T-cell (primary cell): ENCODE data around the gene NPHP4. TPM values are rescaled to one million over a fixed set of nuclear protein-coding genes. Genes with fewer than 3 reads are reported as not detected.
"Not testable (repeated sequence)": the region's sequence is repeated elsewhere in the genome, so short reads cannot be mapped to it uniquely, and the experiment has no call there.

Source experiments
- ATAC-seq, 4 experiments: fragments of 200-7000 bp in 3 of 4; fragments of 150-1000 bp in 1 of 4; cut with Tn5 transposase; replicated peaks in 1 of 4; 1 replicate in 3 of 4; 2 replicates in 1 of 4; pipeline ENCODE4 v1.10.0; 2021; ENCODE audit warnings: moderate library complexity in 3 of 4, mild to moderate bottlenecking in 2 of 4, moderate number of reproducible peaks in 1 of 4
- CTCF ChIA-PET, 2 donors: fragments of 300-600 bp; sonication (Branson Sonifier 250); formaldehyde crosslinking; loops; one replicate each; lab custom pipeline; 2022; ENCODE audit warnings: antibody characterized with exemption in 2 of 2; lab: Charles Lee
- POLR2A ChIA-PET, 2 donors: fragments of 300-600 bp; sonication (Branson Sonifier 250); formaldehyde crosslinking; loops; one replicate each; lab custom pipeline; 2022; ENCODE audit warnings: antibody characterized with exemption in 2 of 2; lab: Charles Lee
- DNase-seq, 35 experiments: peaks; one replicate each; pipeline versions ENCODE4 v3.0.0 to v3.0.0-alpha.2; 2013 to 2023
- H3K27ac ChIP-seq: one replicate; pipeline ENCODE4 v1.5.1; 2013; ENCODE audit warnings: low read length
- H3K27me3 ChIP-seq, 2 experiments: replicated peaks in 1 of 2; 1 replicate in 1 of 2; 2 replicates in 1 of 2; pipeline versions ENCODE4 v1.6.1 to v1.7.0; 2013; ENCODE audit warnings: low read length in 1 of 2, mixed read lengths in 1 of 2; ENCODE audit not compliant: control insufficient read depth in 2 of 2, insufficient read depth in 2 of 2; ENCODE audit errors: extremely low read depth in 1 of 2
- H3K36me3 ChIP-seq, 2 donors: 1 replicate in 1 of 2; 2 replicates in 1 of 2; pipeline versions ENCODE4 v1.6.1 to v1.7.0; 2013; ENCODE audit warnings: low read length in 1 of 2; ENCODE audit not compliant: control insufficient read depth in 2 of 2, insufficient read depth in 1 of 2; ENCODE audit errors: extremely low read depth in 1 of 2
- H3K4me1 ChIP-seq, 2 experiments: 1 replicate in 1 of 2; 2 replicates in 1 of 2; pipeline versions ENCODE4 v1.6.1 to v1.7.0; 2013; ENCODE audit warnings: low read length in 2 of 2, mixed read lengths in 1 of 2; ENCODE audit not compliant: insufficient read depth in 2 of 2, control insufficient read depth in 1 of 2; ENCODE audit errors: extremely low read depth in 1 of 2
- H3K4me3 ChIP-seq, 2 donors: 1 replicate in 1 of 2; 2 replicates in 1 of 2; pipeline versions ENCODE4 v1.5.1 to v1.7.0; 2013; ENCODE audit warnings: mild to moderate bottlenecking in 2 of 2, low read length in 1 of 2, moderate library complexity in 1 of 2; ENCODE audit not compliant: control insufficient read depth in 1 of 2; ENCODE audit errors: extremely low read depth in 1 of 2
- H3K9me3 ChIP-seq: 2 replicates; pipeline ENCODE4 v1.7.0; 2013
- H3K27ac Mint-ChIP-seq, 2 donors: one replicate each; pipeline ENCODE4 v1.8.0; 2020 to 2021; ENCODE audit warnings: mild to moderate bottlenecking in 2 of 2, mixed read lengths in 2 of 2
- H3K27me3 Mint-ChIP-seq, 2 donors: one replicate each; pipeline ENCODE4 v1.8.0; 2021 to 2022; ENCODE audit warnings: mixed read lengths in 2 of 2
- H3K36me3 Mint-ChIP-seq: one replicate; pipeline ENCODE4 v1.8.0; 2021; ENCODE audit warnings: mixed read lengths
- H3K4me1 Mint-ChIP-seq, 3 donors: one replicate each; pipeline ENCODE4 v1.8.0; 2020 to 2022; ENCODE audit warnings: mixed read lengths in 3 of 3, mild to moderate bottlenecking in 1 of 3
- H3K4me3 Mint-ChIP-seq, 3 donors: one replicate each; pipeline ENCODE4 v1.8.0; 2020 to 2022; ENCODE audit warnings: mild to moderate bottlenecking in 3 of 3, mixed read lengths in 3 of 3, moderate library complexity in 3 of 3
- H3K9me3 Mint-ChIP-seq, 3 donors: one replicate each; pipeline ENCODE4 v1.8.0; 2020 to 2022; ENCODE audit warnings: mixed read lengths in 3 of 3
- WGBS: methylation state at CpG from one replicate; pipeline ENCODE4 v1.1.5; 2013; ENCODE audit warnings: missing lambda C conversion rate; ENCODE audit not compliant: insufficient coverage; 5-methylcytosine and 5-hydroxymethylcytosine counted together
- total RNA-seq, 35 experiments: library from RNA in 6 of 35; stranded (reverse) in 6 of 35; fragments of 120-200 nt in 1 of 35; gene quantifications; one replicate each; pipeline versions ENCODE4 v1.2.1 to v1.2.4 and lab custom pipeline; 2013 to 2026

NPHP4 gene
- total RNA-seq, 5 donors from 2014 or later (not counting 1 experiment from before 2014, with no cell fraction given) = 9.0 to 10.5 (median 9.8) TPM

DNA sequence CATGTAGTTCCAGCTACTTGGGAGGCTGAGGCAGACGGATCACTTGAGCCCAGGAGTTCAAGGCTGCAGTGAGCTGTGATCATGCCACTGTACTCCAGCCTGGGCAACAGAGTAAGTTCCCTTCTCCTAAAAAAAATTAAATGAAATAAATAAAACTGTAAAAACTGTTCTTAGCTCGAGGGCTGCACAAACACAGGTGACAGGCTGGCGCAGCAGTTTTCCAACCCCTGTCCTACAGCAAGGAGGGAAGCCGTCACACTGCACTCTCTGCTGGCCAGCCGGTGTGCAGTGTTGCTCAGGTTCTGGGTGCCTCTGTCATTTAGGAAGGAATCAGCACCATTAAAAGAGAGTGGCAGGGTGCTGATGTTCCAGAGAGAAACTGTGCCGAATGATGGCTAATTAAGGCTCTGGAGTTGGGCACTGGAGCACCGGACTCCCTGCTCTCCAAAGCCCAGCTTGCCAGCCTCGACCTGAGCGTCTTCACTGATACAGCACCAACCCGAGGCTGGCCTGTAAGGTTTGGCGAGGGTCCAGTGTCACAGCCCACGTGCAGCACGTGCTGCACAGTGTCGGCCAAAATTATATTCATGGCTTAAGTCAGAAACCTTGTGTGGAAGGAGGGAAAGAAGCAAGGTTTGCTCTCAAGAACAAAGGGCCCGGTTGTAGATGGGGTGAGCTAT, 27.1 kb upstream of the NPHP4 start:
- CTCF ChIA-PET = no interaction called here
- POLR2A ChIA-PET = no interaction called here
- no peaks in the 10 kb centered on the region for H3K27me3 ChIP-seq
- H3K9me3 ChIP-seq = no peaks in the 10 kb centered on the region
- no peak overlapping the region for H3K27ac Mint-ChIP-seq
- H3K4me1 ChIP-seq = no peaks in the 10 kb centered on the region
- H3K4me1 Mint-ChIP-seq = peaks cover 0 to 10% (median under 1%) of the 10 kb centered on the region in 3 donors
- DNase-seq (no peak), ATAC-seq (no peak)
- H3K27me3 Mint-ChIP-seq = no peaks in the 10 kb centered on the region
- H3K36me3 Mint-ChIP-seq = peaks cover 14% of the 10 kb centered on the region
- H3K9me3 Mint-ChIP-seq = peaks cover 0 to 9% (median 0%) of the 10 kb centered on the region in 3 donors
- H3K36me3 ChIP-seq = peaks cover 0 to 5% of the 10 kb centered on the region in 2 donors
- WGBS = 95% methylated on average over 9 of the region's 15 CpGs
- no peak overlapping the region for H3K27ac ChIP-seq
- no peak overlapping the region for H3K4me3 ChIP-seq
- no peak overlapping the region for H3K4me3 Mint-ChIP-seq

DNA sequence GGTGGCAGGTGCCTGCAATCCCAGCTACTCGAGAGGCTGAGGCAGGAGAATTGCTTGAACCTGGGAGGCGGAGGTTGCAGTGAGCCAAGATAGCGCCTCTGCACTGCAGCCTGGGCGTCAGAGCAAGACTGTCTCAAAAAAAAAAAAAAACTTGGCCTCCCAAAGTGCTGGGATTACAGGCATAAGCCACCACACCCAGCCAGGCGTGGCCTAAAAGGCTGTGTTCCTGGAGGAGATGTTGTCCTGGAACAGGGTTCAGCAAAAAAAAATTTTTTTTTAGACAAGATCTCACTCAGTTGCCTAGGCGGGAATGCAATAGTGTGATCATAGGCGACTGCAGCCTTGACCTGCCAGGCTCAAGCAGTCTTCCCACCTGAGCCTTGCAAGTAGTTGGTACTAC, 25.4 kb upstream of the NPHP4 start:
- H3K4me3 Mint-ChIP-seq, H3K9me3 Mint-ChIP-seq, H3K27me3 ChIP-seq, H3K27me3 Mint-ChIP-seq, H3K9me3 ChIP-seq, CTCF ChIA-PET, DNase-seq, ATAC-seq, H3K36me3 ChIP-seq, H3K27ac ChIP-seq, POLR2A ChIA-PET, H3K4me1 Mint-ChIP-seq, H3K27ac Mint-ChIP-seq, H3K4me1 ChIP-seq, H3K4me3 ChIP-seq: not testable (repeated sequence)
- peaks cover 17% of the 10 kb centered on the region for H3K36me3 Mint-ChIP-seq
- WGBS = 100% methylated on average over 3 of the region's 7 CpGs

DNA sequence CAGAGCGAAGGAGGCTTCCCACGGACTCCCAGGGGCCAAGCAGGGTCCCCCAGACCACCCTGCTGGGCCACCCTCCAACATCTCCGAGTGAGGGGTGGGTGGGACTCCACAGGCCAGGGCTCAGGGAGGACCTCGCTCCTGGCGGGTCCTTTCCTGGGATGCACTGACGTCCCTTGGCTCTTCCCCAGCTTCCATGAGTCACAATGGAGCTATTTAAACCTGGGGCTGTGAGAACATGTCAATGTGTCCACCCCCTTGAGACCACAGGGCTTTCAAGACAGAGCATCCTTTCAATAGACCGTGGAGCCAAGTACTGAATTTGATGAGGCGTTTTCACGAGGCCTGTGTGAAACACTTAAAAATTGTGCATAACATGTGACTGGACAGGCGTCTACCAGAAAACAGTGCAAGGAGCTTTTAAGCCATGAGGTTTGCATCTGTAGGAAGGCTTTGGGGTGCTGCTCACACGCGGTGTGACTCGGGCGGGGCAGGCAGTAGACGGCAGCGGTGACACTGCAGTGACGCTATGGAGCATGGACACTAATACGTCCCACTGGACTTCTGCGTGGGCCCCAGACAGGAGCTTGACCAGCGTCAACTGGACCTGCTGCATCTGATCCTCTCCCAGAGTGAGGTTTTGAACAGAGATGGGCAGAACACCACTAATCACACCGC, 24.1 kb upstream of the NPHP4 start:
- Mint-ChIP-seq H3K27ac (no peak overlapping the region), H3K4me3 (no peak overlapping the region), H3K9me3 (peaks cover 0 to under 1% (median 0%) of the 10 kb centered on the region in 3 donors), H3K4me1 (peaks cover under 1 to 11% (median 2%) of the 10 kb centered on the region in 3 donors), H3K27me3 (no peaks in the 10 kb centered on the region), H3K36me3 (peaks cover 17% of the 10 kb centered on the region)
- DNase-seq (no peak), ATAC-seq (no peak)
- H3K27ac ChIP-seq = no peak overlapping the region
- H3K27me3 ChIP-seq = no peaks in the 10 kb centered on the region
- POLR2A ChIA-PET = no interaction called here
- H3K4me3 ChIP-seq = no peak overlapping the region
- no peaks in the 10 kb centered on the region for H3K9me3 ChIP-seq
- H3K36me3 ChIP-seq = peaks cover 0 to 8% of the 10 kb centered on the region in 2 donors
- peaks cover 0 to 13% of the 10 kb centered on the region in 2 experiments for H3K4me1 ChIP-seq
- 97% methylated on average over 15 of the region's 21 CpGs for WGBS
- CTCF ChIA-PET = no interaction called here

DNA sequence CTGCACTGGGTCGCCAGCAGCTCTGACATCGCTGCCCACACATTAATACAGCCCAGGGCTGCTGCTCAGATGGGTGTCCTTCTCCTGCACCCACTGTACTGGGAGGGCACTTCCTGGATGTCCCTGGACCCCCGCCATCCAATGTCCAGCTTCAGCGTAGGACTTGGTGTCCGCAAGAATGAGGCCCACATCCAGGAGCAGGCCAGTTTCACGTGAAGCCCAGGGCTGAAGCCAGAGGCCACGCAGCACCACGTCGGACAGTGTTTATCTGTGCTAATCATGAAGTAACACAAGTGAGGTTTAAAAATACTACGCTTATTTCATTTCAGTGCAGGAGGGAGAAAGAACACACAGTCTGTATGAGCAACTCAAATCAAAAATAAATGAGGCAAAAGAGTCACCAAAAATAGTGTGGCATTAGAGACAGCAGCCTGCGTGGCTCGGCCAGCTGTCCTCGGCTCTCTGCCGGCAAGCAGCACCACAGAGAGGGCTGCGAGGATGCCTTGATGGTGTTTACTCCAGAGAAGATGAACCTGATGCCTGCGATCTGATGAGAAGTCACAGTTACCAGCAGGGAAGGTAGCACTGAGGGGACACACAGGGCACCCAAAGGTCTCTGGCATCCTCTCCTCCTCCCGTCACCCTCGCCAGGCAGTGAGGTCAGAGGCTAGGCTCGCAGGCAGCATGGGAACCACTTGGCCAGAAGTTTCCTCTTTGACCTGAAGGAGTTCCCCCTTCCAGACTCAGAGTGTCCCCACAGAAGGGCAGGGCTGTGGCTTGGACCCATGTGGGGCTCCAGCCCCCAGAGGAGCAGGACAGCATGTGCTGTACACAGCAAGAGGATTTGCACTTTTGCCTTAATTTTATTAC, 22.1 kb upstream of the NPHP4 start:
- ATAC-seq (no peak), DNase-seq (no peak)
- no peak overlapping the region for H3K4me3 Mint-ChIP-seq
- ChIA-PET POLR2A (no interaction called here), CTCF (interaction anchor here in 1 of 2 donors (0.5 kb wide), 1 partner anchor 14 kb away, joined by 4 read pairs; no protein-coding TSS in a partner anchor)
- no peak overlapping the region for H3K27ac Mint-ChIP-seq
- Histone ChIP-seq H3K9me3 (no peaks in the 10 kb centered on the region), H3K27me3 (no peaks in the 10 kb centered on the region), H3K4me3 (no peak overlapping the region), H3K27ac (no peak overlapping the region), H3K4me1 (peaks cover 0 to 26% of the 10 kb centered on the region in 2 experiments), H3K36me3 (peaks cover 0 to 8% of the 10 kb centered on the region in 2 donors)
- peaks cover 7% of the 10 kb centered on the region for H3K36me3 Mint-ChIP-seq
- whole genome bisulfite sequencing = 91% methylated on average over 18 of the region's 19 CpGs
- no peaks in the 10 kb centered on the region for H3K27me3 Mint-ChIP-seq
- H3K9me3 Mint-ChIP-seq = no peaks in the 10 kb centered on the region
- peaks cover 0 to 15% (median 5%) of the 10 kb centered on the region in 3 donors for H3K4me1 Mint-ChIP-seq

DNA sequence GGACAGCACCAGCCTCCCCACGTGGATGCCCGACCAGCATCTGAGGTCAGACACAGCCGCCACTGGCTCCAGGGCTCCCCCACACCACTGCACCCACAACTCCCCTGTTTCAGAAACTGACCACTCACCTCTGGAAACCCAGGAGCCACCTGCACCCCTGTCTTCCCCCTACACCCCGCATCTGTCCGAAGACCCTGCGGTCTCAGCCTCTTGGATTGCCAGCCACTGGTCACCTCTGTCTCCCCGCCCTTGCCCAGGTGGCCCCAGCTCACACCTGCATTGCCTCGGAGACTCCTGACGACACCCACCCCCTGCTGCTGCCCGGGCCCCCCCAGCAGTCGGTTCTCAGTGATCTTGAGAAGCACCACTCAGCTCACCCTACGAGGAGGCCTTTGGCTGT, 21.3 kb upstream of the NPHP4 start:
- Histone ChIP-seq H3K4me1 (peaks cover 0 to 32% of the 10 kb centered on the region in 2 experiments), H3K9me3 (no peaks in the 10 kb centered on the region), H3K4me3 (no peak overlapping the region), H3K36me3 (peaks cover 4 to 7% of the 10 kb centered on the region in 2 donors), H3K27ac (no peak overlapping the region), H3K27me3 (no peaks in the 10 kb centered on the region)
- WGBS = 97% methylated on average over 9 of the region's 12 CpGs
- no peak for DNase-seq
- peaks cover 7% of the 10 kb centered on the region for H3K36me3 Mint-ChIP-seq
- no peak overlapping the region for H3K27ac Mint-ChIP-seq
- no peak overlapping the region for H3K4me3 Mint-ChIP-seq
- POLR2A ChIA-PET = no interaction called here
- H3K9me3 Mint-ChIP-seq = no peaks in the 10 kb centered on the region
- H3K27me3 Mint-ChIP-seq = no peaks in the 10 kb centered on the region
- no peak for ATAC-seq
- peaks cover 0 to 15% (median 5%) of the 10 kb centered on the region in 3 donors for H3K4me1 Mint-ChIP-seq
- CTCF ChIA-PET = interaction anchor here in 1 of 2 donors (0.5 kb wide), 1 partner anchor 15 kb away, joined by 4 read pairs; no protein-coding TSS in a partner anchor
